T-helper 1 cell treated with Interleukin-12 subunit alpha and Interleukin-12 subunit beta and Interleukin-4 antibody, amounts not matched to agents 30 ng/mL and 1 ng/mL, for 36 hours (primary cell): ENCODE measurements around the gene SEMA3G. TPM values are rescaled to one million over a fixed set of nuclear protein-coding genes. Genes with fewer than 3 reads are reported as not detected.

Source experiments
- intact Hi-C: fragments of 100-400 bp; cut with micrococcal nuclease; formaldehyde crosslinking; loops from one replicate; pipeline ENCODE4 v1.15.1; 2024
- total RNA-seq: library from RNA; stranded (reverse); gene quantifications from 2 replicates; pipeline ENCODE4 v1.2.3, GENCODE V29; 2022

Gene SEMA3G
- total RNA-seq, 1 donor from 2014 or later, result not detected

GRCh38 chr3:52479877-52480575 is 35.1 kb upstream of the SEMA3G start:
- intact Hi-C loops, result no loop called here

GRCh38 chr3:52479037-52479876 is 34.4 kb upstream of the SEMA3G start:
- intact Hi-C loops, result no loop called here

GRCh38 chr3:52477796-52478095 is 32.8 kb upstream of the SEMA3G start:
- intact Hi-C loops, result no loop called here

GRCh38 chr3:52477076-52477795 is 32.3 kb upstream of the SEMA3G start:
- intact Hi-C loops, result no loop called here

GRCh38 chr3:52473026-52473425 is 28.1 kb upstream of the SEMA3G start:
- intact Hi-C loops, result no loop called here

- intact Hi-C loops, result no loop called here
Observed at GRCh38 chr3:52472239-52473000, 27.5 kb upstream of the SEMA3G start.

GRCh38 chr3:52471371-52472238 is 26.7 kb upstream of the SEMA3G start:
- intact Hi-C loops, result no loop called here

GRCh38 chr3:52470920-52471319 is 26.0 kb upstream of the SEMA3G start:
- intact Hi-C loops, result no loop called here

GRCh38 chr3:52469001-52469400 is 24.1 kb upstream of the SEMA3G start:
- intact Hi-C loops, result no loop called here

GRCh38 chr3:52468336-52468735 is 23.4 kb upstream of the SEMA3G start:
- intact Hi-C loops, result no loop called here

GRCh38 chr3:52463416-52463815 is 18.5 kb upstream of the SEMA3G start:
- intact Hi-C loops, result no loop called here

- intact Hi-C loops, result no loop called here
Observed at GRCh38 chr3:52461874-52462273, 17.0 kb upstream of the SEMA3G start.

- intact Hi-C loops, result loop anchor here (5.0 to 10.0 kb wide), 4 partner anchors 228 to 586 kb away; partner anchors contain the start of genes GLT8D1, GNL3, PARP3 and PBRM1
Observed at GRCh38 chr3:52458770-52459545, 14.1 kb upstream of the SEMA3G start.

- intact Hi-C loops, result loop anchor here (5.0 to 10.0 kb wide), 4 partner anchors 229 to 587 kb away; partner anchors contain the start of genes GLT8D1, GNL3, PARP3 and PBRM1
Observed at GRCh38 chr3:52458031-52458760, 13.3 kb upstream of the SEMA3G start.

GRCh38 chr3:52456800-52457183 is 11.9 kb upstream of the SEMA3G start:
- intact Hi-C loops, result loop anchor here (2.0 to 10.0 kb wide), 5 partner anchors 231 to 588 kb away; partner anchors contain the start of genes GLT8D1, GNL3, PARP3 and PBRM1

GRCh38 chr3:52456169-52456799 is 11.4 kb upstream of the SEMA3G start:
- intact Hi-C loops, result loop anchor here (2.0 to 10.0 kb wide), 5 partner anchors 231 to 589 kb away; partner anchors contain the start of genes GLT8D1, GNL3, PARP3 and PBRM1

- intact Hi-C loops, result loop anchor here (1.0 to 10.0 kb wide), 9 partner anchors 10 to 589 kb away; partner anchors contain the start of genes ALAS1, DUSP7, GLT8D1 and GNL3
Observed at GRCh38 chr3:52455283-52456168, 10.6 kb upstream of the SEMA3G start, which contains the start of gene NISCH. NISCH (plus strand) TSS chr3:52455604; CDS start chr3:52455642, 38 bp downstream.
